CD4-positive, alpha-beta T cell (primary cell): ENCODE measurements around the gene DNAJC5G. TPM values are rescaled to one million over a fixed set of nuclear protein-coding genes. Genes with fewer than 3 reads are reported as not detected.

Experiments
- ATAC-seq: fragments of 200-7000 bp; cut with Tn5 transposase; one replicate; pipeline ENCODE4 v1.10.0; 2022; ENCODE audit warnings: mild to moderate bottlenecking; ENCODE audit not compliant: poor library complexity
- CTCF ChIA-PET: fragments of 350-600 bp; sonication (Branson Sonifier 250); formaldehyde crosslinking; loops from one replicate; lab custom pipeline; 2021; ENCODE audit warnings: antibody characterized with exemption, inconsistent platforms; lab: Charles Lee
- POLR2A ChIA-PET: fragments of 350-600 bp; sonication (Branson Sonifier 250); formaldehyde crosslinking; loops from one replicate; lab custom pipeline; 2021; ENCODE audit warnings: antibody characterized with exemption, inconsistent platforms; lab: Charles Lee
- DNase-seq, 14 experiments: peaks; one replicate each; pipeline ENCODE4 v3.0.0-alpha.2; 2013 to 2020; ENCODE audit warnings: mixed read lengths in 2 of 14
- H3K27ac ChIP-seq, 2 donors: one replicate each; pipeline versions ENCODE4 v1.5.1 to v1.7.0; 2013; ENCODE audit warnings: low read length in 2 of 2, low read depth in 1 of 2, mild to moderate bottlenecking in 1 of 2
- H3K27me3 ChIP-seq, 2 experiments: 1 replicate in 1 of 2; 2 replicates in 1 of 2; pipeline versions ENCODE4 v1.6.1 to v1.7.0; 2013; ENCODE audit warnings: low read length in 2 of 2, control low read depth in 1 of 2, mild to moderate bottlenecking in 1 of 2, moderate library complexity in 1 of 2; ENCODE audit not compliant: insufficient read depth in 2 of 2, control insufficient read depth in 1 of 2
- H3K36me3 ChIP-seq: one replicate; pipeline ENCODE4 v1.6.1; 2013; ENCODE audit warnings: low read length, control low read depth; ENCODE audit not compliant: insufficient read depth
- H3K4me1 ChIP-seq: one replicate; pipeline ENCODE4 v1.6.1; 2013; ENCODE audit warnings: low read length, control low read depth; ENCODE audit not compliant: insufficient read depth
- H3K4me3 ChIP-seq: one replicate; pipeline ENCODE4 v1.5.1; 2013; ENCODE audit warnings: mild to moderate bottlenecking, low read length, moderate library complexity
- H3K9me3 ChIP-seq, 2 experiments: 1 replicate in 1 of 2; 2 replicates in 1 of 2; pipeline versions ENCODE4 v1.6.1 to v1.7.0; 2013; ENCODE audit warnings: low read length in 2 of 2, mild to moderate bottlenecking in 2 of 2, control low read depth in 1 of 2, moderate library complexity in 1 of 2; ENCODE audit not compliant: control insufficient read depth in 1 of 2, insufficient read depth in 1 of 2
- H3K27ac Mint-ChIP-seq: one replicate; pipeline ENCODE4 v1.8.0; 2020; ENCODE audit warnings: mixed read lengths
- H3K27me3 Mint-ChIP-seq: one replicate; pipeline ENCODE4 v1.8.0; 2021; ENCODE audit warnings: mixed read lengths
- H3K36me3 Mint-ChIP-seq: one replicate; pipeline ENCODE4 v1.8.0; 2021; ENCODE audit warnings: low read depth, mixed read lengths
- H3K4me1 Mint-ChIP-seq: one replicate; pipeline ENCODE4 v1.8.0; 2021; ENCODE audit warnings: low read depth, mixed read lengths
- H3K4me3 Mint-ChIP-seq: one replicate; pipeline ENCODE4 v1.8.0; 2020; ENCODE audit warnings: mild to moderate bottlenecking, mixed read lengths
- H3K9me3 Mint-ChIP-seq: one replicate; pipeline ENCODE4 v1.8.0; 2020; ENCODE audit warnings: mixed read lengths
- CTCF ChIP-seq: fragments of 200-600 bp; IDR thresholded peaks from one replicate; pipeline ENCODE4 v1.8.0; 2022; ENCODE audit warnings: antibody characterized with exemption, mild to moderate bottlenecking
- intact Hi-C, 2 experiments: fragments of 100-400 bp; cut with DNase I in 1 of 2; cut with micrococcal nuclease in 1 of 2; formaldehyde crosslinking; loops; one replicate each; pipeline versions ENCODE4 v1.15.1 to v1.9.0; 2023 to 2025; cut with DNase I, micrococcal nuclease
- total RNA-seq, 174 experiments: library from RNA in 2 of 174; stranded (reverse) in 2 of 174; gene quantifications; one replicate each; pipeline ENCODE4 v1.2.3 and lab custom pipeline; 2021 to 2026

The DNAJC5G gene
- total RNA-seq, 2 experiments from 2014 or later = not detected

GRCh38 chr2:27281855-27282559 is 6.8 kb downstream of the DNAJC5G start, which contains the start of gene TRIM54:
TSS of gene TRIM54 (plus strand) at chr2:27282429. CDS start at chr2:27282732, 303 bp downstream.
- no peaks in the 10 kb centered on the region for H3K36me3 Mint-ChIP-seq
- Histone ChIP-seq H3K4me3 (no peak within 1 kb of the TSS), H3K27ac (no peak within 1 kb of the TSS), H3K9me3 (no peaks in the 10 kb centered on the region), H3K27me3 (peaks cover 0 to 6% of the 10 kb centered on the region in 2 experiments), H3K4me1 (no peaks in the 10 kb centered on the region), H3K36me3 (no peaks in the 10 kb centered on the region)
- no peak within 1 kb of the TSS for H3K27ac Mint-ChIP-seq
- DNase-seq (no peak), ATAC-seq (no peak)
- peaks cover 37% of the 10 kb centered on the region for H3K27me3 Mint-ChIP-seq
- H3K4me3 Mint-ChIP-seq = no peak within 1 kb of the TSS
- intact Hi-C loops = loop anchor here in 1 of 2 experiments (2.0 to 10.0 kb wide), 2 partner anchors 111 to 437 kb away; partner anchors contain the start of gene DPYSL5
- CTCF ChIA-PET = interaction anchor here (1.7 kb wide), 1 partner anchor 320 kb away, joined by 5 read pairs; no protein-coding TSS in a partner anchor
- POLR2A ChIA-PET = no interaction called here
- no peaks in the 10 kb centered on the region for H3K4me1 Mint-ChIP-seq
- H3K9me3 Mint-ChIP-seq = no peaks in the 10 kb centered on the region
- no peak for TF ChIP-seq CTCF

GRCh38 chr2:27282892-27283291 is 7.7 kb downstream of the DNAJC5G start:
- ATAC-seq (no peak), DNase-seq (no peak)
- peaks cover 0 to 6% of the 10 kb centered on the region in 2 experiments for H3K27me3 ChIP-seq
- Mint-ChIP-seq H3K4me3 (no peak overlapping the region), H3K36me3 (no peaks in the 10 kb centered on the region), H3K27me3 (peaks cover 32% of the 10 kb centered on the region), H3K4me1 (no peaks in the 10 kb centered on the region), H3K27ac (no peak overlapping the region), H3K9me3 (no peaks in the 10 kb centered on the region)
- CTCF ChIA-PET = interaction anchor here (1.7 kb wide), 1 partner anchor 321 kb away, joined by 5 read pairs; no protein-coding TSS in a partner anchor
- TF ChIP-seq CTCF = no peak
- no peaks in the 10 kb centered on the region for H3K36me3 ChIP-seq
- H3K27ac ChIP-seq = no peak overlapping the region
- no peaks in the 10 kb centered on the region for H3K4me1 ChIP-seq
- H3K4me3 ChIP-seq = no peak overlapping the region
- intact Hi-C loops = loop anchor here in 1 of 2 experiments (10.0 kb wide), 1 partner anchor 438 kb away; the partner anchor contains the start of gene DPYSL5
- POLR2A ChIA-PET = no interaction called here
- no peaks in the 10 kb centered on the region for H3K9me3 ChIP-seq

DNA sequence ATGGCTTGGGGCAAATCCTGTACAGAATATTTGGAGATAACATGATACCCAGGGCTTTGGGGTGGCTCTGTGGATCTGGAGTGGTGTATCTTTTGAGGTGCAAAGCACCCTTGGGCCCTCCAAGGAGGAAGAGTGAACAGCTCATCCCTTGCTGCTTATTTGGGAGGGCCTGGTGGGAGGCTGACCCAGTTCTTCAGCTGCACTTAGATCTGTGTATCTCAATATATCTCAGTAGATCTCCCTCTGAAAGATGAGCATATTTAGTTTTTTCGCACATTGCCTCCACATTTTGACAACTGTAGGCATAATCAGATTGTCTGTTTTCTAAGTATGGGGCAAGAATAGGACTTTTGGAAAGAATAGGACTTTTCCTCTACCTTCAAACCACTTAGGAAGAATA is 9.8 kb downstream of the DNAJC5G start:
- H3K27me3 Mint-ChIP-seq = peaks cover 33% of the 10 kb centered on the region
- Histone ChIP-seq H3K36me3 (no peaks in the 10 kb centered on the region), H3K4me3 (no peak overlapping the region), H3K9me3 (no peaks in the 10 kb centered on the region), H3K27ac (no peak overlapping the region), H3K27me3 (peaks cover 0 to 6% of the 10 kb centered on the region in 2 experiments), H3K4me1 (no peaks in the 10 kb centered on the region)
- ChIA-PET POLR2A (no interaction called here), CTCF (interaction anchor here (1.3 kb wide), 1 partner anchor 18 kb away, joined by 4 read pairs; no protein-coding TSS in a partner anchor)
- no peaks in the 10 kb centered on the region for H3K9me3 Mint-ChIP-seq
- H3K4me3 Mint-ChIP-seq = no peak overlapping the region
- DNase-seq = no peak
- no peaks in the 10 kb centered on the region for H3K4me1 Mint-ChIP-seq
- intact Hi-C loops = loop anchor here in 1 of 2 experiments (10.0 kb wide), 1 partner anchor 440 kb away; the partner anchor contains the start of gene DPYSL5
- no peak for ATAC-seq
- H3K36me3 Mint-ChIP-seq = no peaks in the 10 kb centered on the region
- no peak for TF ChIP-seq CTCF
- no peak overlapping the region for H3K27ac Mint-ChIP-seq
